A673 (cell line): Measurements from ENCODE around the gene SDCBP2. TPM values are rescaled to one million over a fixed set of nuclear protein-coding genes. Genes with fewer than 3 reads are reported as not detected.

Experiments used
- BruUV-seq: library from RNA; stranded (reverse); fragments of 400-500 nt; replicated peaks from 2 replicates; lab custom pipeline; 2021; lab: Mats Ljungman, UMichigan
- CTCF ChIA-PET: fragments of 300-600 bp; sonication (Branson Sonifier 250); formaldehyde crosslinking; loops from one replicate; lab custom pipeline; 2022; ENCODE audit warnings: antibody characterized with exemption; lab: Charles Lee
- POLR2A ChIA-PET: fragments of 300-600 bp; sonication (Branson Sonifier 250); formaldehyde crosslinking; loops from one replicate; lab custom pipeline; 2022; ENCODE audit warnings: antibody characterized with exemption; ENCODE audit not compliant: low non-redundant PET; lab: Charles Lee
- DNase-seq: peaks from one replicate; pipeline ENCODE4 v3.0.0-alpha.2; 2015; ENCODE audit warnings: low spot score
- H3K27ac ChIP-seq: fragments of 200-600 bp; sonication (generic); 2 replicates; pipeline ENCODE4 v1.5.1; 2016; ENCODE audit warnings: mixed run types, low read depth, mild to moderate bottlenecking, mixed read lengths, antibody characterized with exemption, low read length; ENCODE audit not compliant: poor library complexity, severe bottlenecking
- H3K27me3 ChIP-seq: fragments of 200-600 bp; sonication (generic); replicated peaks from 2 replicates; pipeline ENCODE4 v1.6.1; 2017; ENCODE audit warnings: mixed run types, low read depth, mild to moderate bottlenecking, mixed read lengths, antibody characterized with exemption, low read length; ENCODE audit not compliant: insufficient read depth, poor library complexity
- H3K36me3 ChIP-seq: fragments of 200-600 bp; sonication (generic); 2 replicates; pipeline ENCODE4 v1.6.1; 2016; ENCODE audit warnings: mixed run types, mild to moderate bottlenecking, mixed read lengths, antibody characterized with exemption, low read length; ENCODE audit not compliant: insufficient read depth, poor library complexity, severe bottlenecking
- H3K4me1 ChIP-seq: fragments of 200-600 bp; sonication (generic); 2 replicates; pipeline ENCODE4 v1.6.1; 2017; ENCODE audit warnings: mixed run types, mild to moderate bottlenecking, mixed read lengths, antibody characterized with exemption, low read length; ENCODE audit not compliant: insufficient read depth, poor library complexity, severe bottlenecking
- H3K4me3 ChIP-seq: fragments of 200-600 bp; sonication (generic); 2 replicates; pipeline ENCODE4 v1.5.1; 2016; ENCODE audit warnings: low read depth, mixed run types, mild to moderate bottlenecking, mixed read lengths, low read length; ENCODE audit not compliant: poor library complexity, severe bottlenecking
- H3K9me3 ChIP-seq: fragments of 200-600 bp; sonication (generic); 2 replicates; pipeline ENCODE4 v1.6.1; 2016; ENCODE audit warnings: mixed run types, low read depth, mild to moderate bottlenecking, mixed read lengths, antibody characterized with exemption, low read length; ENCODE audit not compliant: poor library complexity, severe bottlenecking
- EZH2 ChIP-seq: fragments of 200-600 bp; sonication (generic); IDR thresholded peaks from 2 replicates; pipeline ENCODE4 v1.6.1; 2017; ENCODE audit warnings: borderline replicate concordance, low read depth, mild to moderate bottlenecking, mixed read lengths, antibody characterized with exemption, low read length; ENCODE audit not compliant: poor library complexity, severe bottlenecking
- intact Hi-C: fragments of 100-400 bp; cut with micrococcal nuclease; formaldehyde crosslinking; loops from one replicate; pipeline ENCODE4 v1.10.0; 2022; ENCODE audit not compliant: unreplicated experiment
- total RNA-seq: library from RNA; stranded (reverse); gene quantifications from 2 replicates; pipeline ENCODE4 v1.2.3, GENCODE V29; 2021
- TF ChIP-seq, protein P1 (sequence below): fragments of 300-800, 200-600 bp; sonication (generic); conservative IDR thresholded peaks from 2 replicates; pipeline ENCODE4 v1.5.1; 2017; ENCODE audit warnings: low read depth, mild to moderate bottlenecking, antibody characterized with exemption, low read length, moderate library complexity, mixed read lengths

SDCBP2 gene
- total RNA-seq, 1 experiment from 2014 or later, result 3.5 TPM

DNA sequence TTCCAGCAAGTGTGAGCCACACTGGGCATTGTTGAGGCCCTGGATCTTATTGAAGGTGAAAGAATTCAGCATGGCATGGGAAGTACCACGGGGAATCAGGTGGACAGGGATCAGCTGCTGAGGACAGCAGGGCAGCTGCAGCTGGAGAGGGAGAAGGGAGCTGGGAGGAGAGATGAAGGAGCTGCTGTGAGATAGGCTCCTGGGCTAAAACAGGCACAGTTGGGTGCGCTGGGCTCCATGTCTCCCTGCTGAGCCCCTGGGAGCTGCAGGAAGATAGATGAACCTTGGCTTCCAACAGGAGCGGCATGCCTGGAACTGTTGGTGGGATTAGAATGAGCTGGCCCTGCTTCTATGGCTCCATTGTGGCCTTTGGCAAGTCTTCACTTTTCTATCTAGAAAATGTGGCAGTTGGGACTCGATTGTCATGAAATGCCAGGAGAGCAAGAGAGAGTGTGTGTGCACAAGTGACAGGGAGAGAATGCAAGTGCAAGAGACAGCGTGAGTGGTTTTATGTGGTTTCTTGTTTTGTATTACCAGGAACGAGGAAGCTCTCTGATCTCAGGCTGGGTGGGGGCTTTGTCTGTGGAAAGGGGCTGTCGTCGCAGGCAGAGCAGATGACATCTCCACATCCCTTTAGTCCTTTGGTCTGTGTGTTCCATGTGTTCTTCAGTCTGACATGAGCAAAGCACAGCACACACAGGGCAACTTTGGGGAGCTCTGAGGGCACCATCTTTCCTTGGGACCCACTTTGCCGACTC is 42.5 kb downstream of the SDCBP2 start:
- BruUV-seq, result no TSS peak
- intact Hi-C loops, result no loop called here
- Histone ChIP-seq H3K36me3 (no peaks in the 10 kb centered on the region), H3K4me1 (no peaks in the 10 kb centered on the region), H3K4me3 (no peak overlapping the region), H3K9me3 (no peaks in the 10 kb centered on the region), H3K27me3 (no peaks in the 10 kb centered on the region), H3K27ac (no peak overlapping the region)
- no peak for DNase-seq
- POLR2A ChIA-PET, result no interaction called here
- no peak for TF ChIP-seq EZH2
- TF ChIP-seq, protein P1, sequence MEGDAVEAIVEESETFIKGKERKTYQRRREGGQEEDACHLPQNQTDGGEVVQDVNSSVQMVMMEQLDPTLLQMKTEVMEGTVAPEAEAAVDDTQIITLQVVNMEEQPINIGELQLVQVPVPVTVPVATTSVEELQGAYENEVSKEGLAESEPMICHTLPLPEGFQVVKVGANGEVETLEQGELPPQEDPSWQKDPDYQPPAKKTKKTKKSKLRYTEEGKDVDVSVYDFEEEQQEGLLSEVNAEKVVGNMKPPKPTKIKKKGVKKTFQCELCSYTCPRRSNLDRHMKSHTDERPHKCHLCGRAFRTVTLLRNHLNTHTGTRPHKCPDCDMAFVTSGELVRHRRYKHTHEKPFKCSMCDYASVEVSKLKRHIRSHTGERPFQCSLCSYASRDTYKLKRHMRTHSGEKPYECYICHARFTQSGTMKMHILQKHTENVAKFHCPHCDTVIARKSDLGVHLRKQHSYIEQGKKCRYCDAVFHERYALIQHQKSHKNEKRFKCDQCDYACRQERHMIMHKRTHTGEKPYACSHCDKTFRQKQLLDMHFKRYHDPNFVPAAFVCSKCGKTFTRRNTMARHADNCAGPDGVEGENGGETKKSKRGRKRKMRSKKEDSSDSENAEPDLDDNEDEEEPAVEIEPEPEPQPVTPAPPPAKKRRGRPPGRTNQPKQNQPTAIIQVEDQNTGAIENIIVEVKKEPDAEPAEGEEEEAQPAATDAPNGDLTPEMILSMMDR, result no peak
- CTCF ChIA-PET, result no interaction called here

DNA sequence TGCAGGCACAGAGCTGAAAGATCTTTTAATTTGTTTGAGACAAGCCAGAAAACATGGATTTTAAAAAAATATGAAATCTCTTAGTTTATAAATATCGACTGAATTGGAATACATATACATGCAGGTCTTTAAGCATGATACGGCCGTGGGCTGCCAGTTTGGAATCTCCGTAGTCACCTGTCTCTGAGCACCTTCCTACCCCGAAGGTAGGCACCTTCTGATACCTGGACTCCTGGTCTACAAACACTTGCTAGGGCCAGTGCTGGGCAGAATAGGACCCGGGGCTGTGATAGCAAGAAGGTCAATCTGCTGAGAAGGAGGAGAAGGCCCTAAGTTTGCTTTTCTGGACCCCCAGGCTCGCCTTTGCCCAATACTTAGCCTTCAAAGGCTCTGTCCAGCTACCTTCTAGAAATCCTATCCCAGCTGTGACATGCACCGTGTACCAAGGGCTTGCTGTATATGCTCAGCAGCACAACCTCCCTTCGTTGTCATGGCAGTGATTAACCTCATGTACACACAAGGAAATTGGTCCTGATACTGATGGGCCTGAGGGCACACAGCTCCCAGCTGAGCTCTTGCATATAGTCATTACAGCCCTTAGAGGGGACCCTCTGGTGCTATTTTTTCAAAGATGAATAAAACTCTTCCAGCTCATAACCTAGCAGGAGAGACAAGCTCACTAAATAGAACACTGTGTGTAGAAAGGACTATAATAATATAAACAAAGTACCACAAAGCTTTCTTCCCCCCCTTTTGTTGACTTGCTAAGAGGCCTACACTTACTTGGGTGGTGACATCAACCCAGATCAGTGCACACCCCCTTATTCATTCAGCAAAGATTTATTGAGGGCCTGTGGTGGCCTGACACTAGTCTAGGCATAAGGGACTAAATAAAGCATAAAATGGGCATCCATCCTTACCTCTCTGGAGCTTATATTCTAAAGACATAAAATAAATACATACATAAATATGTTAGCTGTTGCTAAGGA is 45.1 kb downstream of the SDCBP2 start:
- ChIA-PET POLR2A (no interaction called here), CTCF (no interaction called here)
- intact Hi-C loops, result no loop called here
- Histone ChIP-seq H3K4me3 (no peak overlapping the region), H3K4me1 (no peaks in the 10 kb centered on the region), H3K36me3 (no peaks in the 10 kb centered on the region), H3K9me3 (no peaks in the 10 kb centered on the region), H3K27ac (no peak overlapping the region), H3K27me3 (no peaks in the 10 kb centered on the region)
- DNase-seq, result no peak
- TF ChIP-seq EZH2, result no peak
- TF ChIP-seq, protein P1, result no peak
- BruUV-seq, result no TSS peak

DNA sequence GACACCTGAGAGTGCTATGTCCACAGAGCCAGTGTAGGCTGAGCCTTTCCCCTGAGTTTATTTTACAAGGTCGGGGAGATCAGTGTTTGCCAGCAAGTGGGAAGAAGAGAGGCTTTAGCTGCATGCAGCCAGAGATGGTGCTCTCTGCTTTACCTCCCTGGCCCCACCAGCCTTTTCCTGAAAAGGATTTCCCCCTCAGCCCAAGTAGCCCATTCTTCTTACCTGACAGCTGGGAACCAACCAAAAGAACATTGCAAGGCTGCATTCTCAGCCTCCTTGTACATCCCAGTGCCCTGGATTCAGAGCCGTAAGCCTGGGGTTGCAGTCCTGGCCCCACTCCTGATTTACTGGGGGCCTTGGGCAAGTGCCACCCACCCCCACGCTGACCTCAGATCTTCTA is 46.0 kb downstream of the SDCBP2 start:
- ChIA-PET POLR2A (no interaction called here), CTCF (no interaction called here)
- H3K4me1 ChIP-seq, result no peaks in the 10 kb centered on the region
- TF ChIP-seq, protein P1, result no peak
- no peak for TF ChIP-seq EZH2
- H3K36me3 ChIP-seq, result no peaks in the 10 kb centered on the region
- no peaks in the 10 kb centered on the region for H3K27me3 ChIP-seq
- H3K9me3 ChIP-seq, result no peaks in the 10 kb centered on the region
- intact Hi-C loops, result no loop called here
- no peak overlapping the region for H3K4me3 ChIP-seq
- no peak overlapping the region for H3K27ac ChIP-seq
- no TSS peak for BruUV-seq
- no peak for DNase-seq
